ENCODE measurements around the gene BCAS1.
A peak's percentile ranks its signal among the peaks of the same experiment; 100 is the strongest.

Gene BCAS1

GRCh38 chr20:53956013-53956715 lies 114.2 kb downstream of the BCAS1 start:
- Mint-ChIP-seq H3K27me3 (ENCODE audit: low read depth, poor library complexity) (no peaks in the 10 kb centered on the region), H3K4me3 (no peak overlapping the region), H3K36me3 (ENCODE audit: low read depth) (peaks cover 14% of the 10 kb centered on the region), H3K9me3 (peaks cover 34% of the 10 kb centered on the region), H3K4me1 (peaks cover 16% of the 10 kb centered on the region), H3K27ac (no peak overlapping the region)
- no peak for TF ChIP-seq CTCF (IDR thresholded peaks at IDR 0.05)
- no peak for DNase-seq

- peaks cover 14% of the 10 kb centered on the region for H3K36me3 Mint-ChIP-seq (ENCODE audit: low read depth)
- peaks cover 15% of the 10 kb centered on the region for H3K4me1 Mint-ChIP-seq
- DNase-seq = no peak
- no peak overlapping the region for H3K27ac Mint-ChIP-seq
- no peaks in the 10 kb centered on the region for H3K27me3 Mint-ChIP-seq (ENCODE audit: low read depth, poor library complexity)
- H3K9me3 Mint-ChIP-seq = peaks cover 35% of the 10 kb centered on the region
- no peak overlapping the region for H3K4me3 Mint-ChIP-seq
- no peak for TF ChIP-seq CTCF (IDR thresholded peaks at IDR 0.05)
These were observed 115.4 kb downstream of the BCAS1 start for GRCh38 chr20:53954723-53955658.

GRCh38 chr20:53952528-53953096 lies 117.8 kb downstream of the BCAS1 start:
- no peak for DNase-seq
- H3K4me3 Mint-ChIP-seq = no peak overlapping the region
- no peaks in the 10 kb centered on the region for H3K27me3 Mint-ChIP-seq (ENCODE audit: low read depth, poor library complexity)
- H3K36me3 Mint-ChIP-seq (ENCODE audit: low read depth) = peaks cover 14% of the 10 kb centered on the region
- H3K4me1 Mint-ChIP-seq = peaks cover 16% of the 10 kb centered on the region
- no peak overlapping the region for H3K27ac Mint-ChIP-seq
- TF ChIP-seq CTCF (IDR thresholded peaks at IDR 0.05) = no peak
- H3K9me3 Mint-ChIP-seq = peaks cover 35% of the 10 kb centered on the region

- TF ChIP-seq CTCF (IDR thresholded peaks at IDR 0.05) = no peak
- DNase-seq = no peak
- Mint-ChIP-seq H3K27ac (peak overlapping the region; percentile 5), H3K4me3 (no peak overlapping the region), H3K36me3 (ENCODE audit: low read depth) (peaks cover 14% of the 10 kb centered on the region), H3K4me1 (peaks cover 16% of the 10 kb centered on the region), H3K9me3 (peaks cover 35% of the 10 kb centered on the region), H3K27me3 (ENCODE audit: low read depth, poor library complexity) (no peaks in the 10 kb centered on the region)
These were observed 119.8 kb downstream of the BCAS1 start for GRCh38 chr20:53950578-53950977.

- Mint-ChIP-seq H3K27me3 (ENCODE audit: low read depth, poor library complexity) (no peaks in the 10 kb centered on the region), H3K27ac (peak overlapping the region; percentile 5), H3K4me1 (peaks cover 16% of the 10 kb centered on the region), H3K36me3 (ENCODE audit: low read depth) (peaks cover 14% of the 10 kb centered on the region), H3K4me3 (no peak overlapping the region), H3K9me3 (peaks cover 35% of the 10 kb centered on the region)
- TF ChIP-seq CTCF (IDR thresholded peaks at IDR 0.05) = no peak
- no peak for DNase-seq
These were observed 120.4 kb downstream of the BCAS1 start for GRCh38 chr20:53950031-53950430.
